CD4-positive, alpha-beta T cell treated with Interleukin-15 for 1 hour (primary cell): ENCODE results near the gene NIPSNAP2.
"Not testable (repeated sequence)": the region's sequence is repeated elsewhere in the genome, so short reads cannot be mapped to it uniquely, and the experiment has no call there.

Experiments
- DNase-seq: peaks from one replicate; pipeline ENCODE4 v3.0.0-alpha.2; 2020

Gene NIPSNAP2

DNA sequence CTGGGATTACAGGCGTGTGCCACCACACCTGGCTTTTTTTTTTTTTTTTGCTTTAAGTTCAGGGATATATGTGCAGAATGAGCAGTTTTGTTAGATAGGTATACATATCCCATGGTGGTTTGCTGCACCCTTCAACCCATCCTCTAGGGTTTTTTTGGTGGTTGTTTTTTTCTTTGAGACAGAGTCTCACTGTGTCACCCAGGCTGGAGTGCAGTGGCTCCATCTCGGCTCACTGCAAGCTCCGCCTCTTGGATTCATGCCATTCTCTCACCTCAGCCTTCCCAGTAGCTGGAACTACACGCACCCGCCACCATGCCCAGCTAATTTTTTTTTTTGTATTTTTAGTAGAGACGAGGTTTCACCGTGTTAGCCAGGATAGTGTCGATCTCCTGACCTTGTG is 84.4 kb downstream of the NIPSNAP2 start:
- DNase-seq, result not testable (repeated sequence)
